HepG2 (cell line): ENCODE results near the gene PERCC1. TPM values are rescaled to one million over a fixed set of nuclear protein-coding genes. Genes with fewer than 3 reads are reported as not detected.
A peak's percentile ranks its signal among the peaks of the same experiment; 100 is the strongest.

Experiments used
- ATAD3A ChIP-seq: sonication (generic); formaldehyde crosslinking; IDR thresholded peaks from 2 replicates; pipeline ENCODE4 v1.4.0; 2020; ENCODE audit warnings: missing genetic modification reagents
- CEBPZ ChIP-seq: IDR thresholded peaks from 2 replicates; pipeline ENCODE4 v1.6.1; 2012; ENCODE audit warnings: low read length, improper control_type of control experiment
- CREBL2 ChIP-seq: sonication (generic); formaldehyde crosslinking; IDR thresholded peaks from 2 replicates; pipeline ENCODE4 v1.8.1; 2023; ENCODE audit warnings: missing genetic modification reagents, mild to moderate bottlenecking, borderline replicate concordance
- HBP1 ChIP-seq: IDR thresholded peaks from 2 replicates; pipeline ENCODE4 v1.6.1; 2016; ENCODE audit warnings: low read depth, control low read depth
- RAD51 ChIP-seq: fragments of 450-650 bp; IDR thresholded peaks from 2 replicates; pipeline ENCODE4 v1.6.1; 2016; ENCODE audit warnings: borderline replicate concordance
- THAP7 ChIP-seq: sonication (generic); formaldehyde crosslinking; IDR thresholded peaks from 2 replicates; pipeline ENCODE4 v1.8.1; 2023; ENCODE audit warnings: mild to moderate bottlenecking, missing genetic modification reagents
- ZMAT5 ChIP-seq: sonication (generic); formaldehyde crosslinking; IDR thresholded peaks from 2 replicates; pipeline ENCODE4 v1.5.0; 2020; ENCODE audit warnings: mild to moderate bottlenecking, low read depth, missing genetic modification reagents, borderline replicate concordance
- ZNF121 ChIP-seq: sonication (generic); formaldehyde crosslinking; IDR thresholded peaks from 2 replicates; pipeline ENCODE4 v1.5.0; 2020; ENCODE audit warnings: mild to moderate bottlenecking, missing genetic modification reagents
- ZNF362 ChIP-seq: sonication (generic); formaldehyde crosslinking; IDR thresholded peaks from 2 replicates; pipeline ENCODE4 v1.4.0; 2020; ENCODE audit warnings: missing genetic modification reagents, mild to moderate bottlenecking, borderline replicate concordance
- ZNF790 ChIP-seq: sonication (generic); formaldehyde crosslinking; IDR thresholded peaks from 2 replicates; pipeline ENCODE4 v1.8.0; 2022; ENCODE audit warnings: missing genetic modification reagents, mild to moderate bottlenecking, borderline replicate concordance
- ZZZ3 ChIP-seq: sonication (generic); formaldehyde crosslinking; IDR thresholded peaks from 2 replicates; pipeline ENCODE4 v1.4.0; 2020; ENCODE audit warnings: missing genetic modification reagents, mild to moderate bottlenecking, borderline replicate concordance
- polyA plus RNA-seq, 8 experiments: library from polyadenylated mRNA; depleted of rRNA in 3 of 8; stranded (reverse) in 7 of 8; unstranded in 1 of 8; fragments of >200 nt; fragmentation: Illumina TruSeq in 4 of 8; extraction: Trizol in 4 of 8; gene quantifications; 2 replicates each; pipeline versions ENCODE4 v1.2.1 to v1.2.3, GENCODE V29; 2011 to 2016; ENCODE audit warnings: low read depth in 4 of 8, missing spikeins in 1 of 8, mixed read lengths in 1 of 8; ENCODE audit not compliant: insufficient read depth in 1 of 8
- total RNA-seq, 5 experiments: library from RNA; depleted of rRNA; stranded (reverse); fragments of >200 nt; fragmentation: Illumina TruSeq; extraction: Trizol; gene quantifications; 2 replicates each; pipeline ENCODE4 v1.2.3, GENCODE V29; 2016; ENCODE audit warnings: low read depth in 1 of 5
- TF ChIP-seq, protein P1 (sequence below), 2 experiments: IDR thresholded peaks; 2 replicates each; pipeline ENCODE4 v1.6.1; 2011 to 2012; ENCODE audit warnings: low read length in 2 of 2, borderline replicate concordance in 1 of 2, low read depth in 1 of 2, mild to moderate bottlenecking in 1 of 2, moderate library complexity in 1 of 2
- TF ChIP-seq, protein P2 (sequence below): sonication (generic); formaldehyde crosslinking; IDR thresholded peaks from 2 replicates; pipeline ENCODE4 v1.5.0; 2020; ENCODE audit warnings: mild to moderate bottlenecking, missing genetic modification reagents

Gene PERCC1
- total and polyA plus RNA-seq, 2 of the 13 experiments (the other 11 are each of a cell fraction or from before 2014, with no cell fraction given), result 0.15 TPM; not detected in 1

GRCh38 chr16:1441391-1441829 lies 10.5 kb downstream of the PERCC1 start (continued):
- TF ChIP-seq CEBPZ, result no peak
- TF ChIP-seq, protein P1, sequence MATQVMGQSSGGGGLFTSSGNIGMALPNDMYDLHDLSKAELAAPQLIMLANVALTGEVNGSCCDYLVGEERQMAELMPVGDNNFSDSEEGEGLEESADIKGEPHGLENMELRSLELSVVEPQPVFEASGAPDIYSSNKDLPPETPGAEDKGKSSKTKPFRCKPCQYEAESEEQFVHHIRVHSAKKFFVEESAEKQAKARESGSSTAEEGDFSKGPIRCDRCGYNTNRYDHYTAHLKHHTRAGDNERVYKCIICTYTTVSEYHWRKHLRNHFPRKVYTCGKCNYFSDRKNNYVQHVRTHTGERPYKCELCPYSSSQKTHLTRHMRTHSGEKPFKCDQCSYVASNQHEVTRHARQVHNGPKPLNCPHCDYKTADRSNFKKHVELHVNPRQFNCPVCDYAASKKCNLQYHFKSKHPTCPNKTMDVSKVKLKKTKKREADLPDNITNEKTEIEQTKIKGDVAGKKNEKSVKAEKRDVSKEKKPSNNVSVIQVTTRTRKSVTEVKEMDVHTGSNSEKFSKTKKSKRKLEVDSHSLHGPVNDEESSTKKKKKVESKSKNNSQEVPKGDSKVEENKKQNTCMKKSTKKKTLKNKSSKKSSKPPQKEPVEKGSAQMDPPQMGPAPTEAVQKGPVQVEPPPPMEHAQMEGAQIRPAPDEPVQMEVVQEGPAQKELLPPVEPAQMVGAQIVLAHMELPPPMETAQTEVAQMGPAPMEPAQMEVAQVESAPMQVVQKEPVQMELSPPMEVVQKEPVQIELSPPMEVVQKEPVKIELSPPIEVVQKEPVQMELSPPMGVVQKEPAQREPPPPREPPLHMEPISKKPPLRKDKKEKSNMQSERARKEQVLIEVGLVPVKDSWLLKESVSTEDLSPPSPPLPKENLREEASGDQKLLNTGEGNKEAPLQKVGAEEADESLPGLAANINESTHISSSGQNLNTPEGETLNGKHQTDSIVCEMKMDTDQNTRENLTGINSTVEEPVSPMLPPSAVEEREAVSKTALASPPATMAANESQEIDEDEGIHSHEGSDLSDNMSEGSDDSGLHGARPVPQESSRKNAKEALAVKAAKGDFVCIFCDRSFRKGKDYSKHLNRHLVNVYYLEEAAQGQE (IDR thresholded peaks at IDR 0.05; ENCODE audit: borderline replicate concordance in 1 of 2, low read depth in 1 of 2, low read length in 2 of 2), result no peak
- TF ChIP-seq CREBL2 (CRISPR knock-in tag), result no peak
- TF ChIP-seq RAD51, result no peak
- TF ChIP-seq ZNF790, result no peak
- no peak for TF ChIP-seq THAP7 (CRISPR knock-in tag)
- TF ChIP-seq ZNF362 (CRISPR knock-in tag), result 0 out of 2 replicates have a peak, but pooled peaks have one; percentile 37
- peak; percentile 82; the same call in 1 of the 2 replicates for TF ChIP-seq ZNF121 (CRISPR knock-in tag)
- TF ChIP-seq, protein P2, sequence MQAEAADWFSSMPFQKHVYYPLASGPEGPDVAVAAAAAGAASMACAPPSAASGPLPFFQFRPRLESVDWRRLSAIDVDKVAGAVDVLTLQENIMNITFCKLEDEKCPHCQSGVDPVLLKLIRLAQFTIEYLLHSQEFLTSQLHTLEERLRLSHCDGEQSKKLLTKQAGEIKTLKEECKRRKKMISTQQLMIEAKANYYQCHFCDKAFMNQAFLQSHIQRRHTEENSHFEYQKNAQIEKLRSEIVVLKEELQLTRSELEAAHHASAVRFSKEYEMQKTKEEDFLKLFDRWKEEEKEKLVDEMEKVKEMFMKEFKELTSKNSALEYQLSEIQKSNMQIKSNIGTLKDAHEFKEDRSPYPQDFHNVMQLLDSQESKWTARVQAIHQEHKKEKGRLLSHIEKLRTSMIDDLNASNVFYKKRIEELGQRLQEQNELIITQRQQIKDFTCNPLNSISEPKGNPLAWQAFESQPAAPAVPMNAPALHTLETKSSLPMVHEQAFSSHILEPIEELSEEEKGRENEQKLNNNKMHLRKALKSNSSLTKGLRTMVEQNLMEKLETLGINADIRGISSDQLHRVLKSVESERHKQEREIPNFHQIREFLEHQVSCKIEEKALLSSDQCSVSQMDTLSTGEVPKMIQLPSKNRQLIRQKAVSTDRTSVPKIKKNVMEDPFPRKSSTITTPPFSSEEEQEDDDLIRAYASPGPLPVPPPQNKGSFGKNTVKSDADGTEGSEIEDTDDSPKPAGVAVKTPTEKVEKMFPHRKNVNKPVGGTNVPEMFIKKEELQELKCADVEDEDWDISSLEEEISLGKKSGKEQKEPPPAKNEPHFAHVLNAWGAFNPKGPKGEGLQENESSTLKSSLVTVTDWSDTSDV (CRISPR knock-in tag), result 0 out of 2 replicates have a peak, but pooled peaks have one; percentile 44
- TF ChIP-seq ATAD3A (CRISPR knock-in tag), result no peak
- no peak for TF ChIP-seq HBP1 (CRISPR knock-in tag)
- no peak for TF ChIP-seq ZMAT5 (CRISPR knock-in tag)
- no peak for TF ChIP-seq ZZZ3 (CRISPR knock-in tag)
